ENCODE measurements around the gene BRS3. TPM values are rescaled to one million over a fixed set of nuclear protein-coding genes. Genes with fewer than 3 reads are reported as not detected.

The BRS3 gene
- total RNA-seq, 1 experiment from 2014 or later, result not detected

DNA sequence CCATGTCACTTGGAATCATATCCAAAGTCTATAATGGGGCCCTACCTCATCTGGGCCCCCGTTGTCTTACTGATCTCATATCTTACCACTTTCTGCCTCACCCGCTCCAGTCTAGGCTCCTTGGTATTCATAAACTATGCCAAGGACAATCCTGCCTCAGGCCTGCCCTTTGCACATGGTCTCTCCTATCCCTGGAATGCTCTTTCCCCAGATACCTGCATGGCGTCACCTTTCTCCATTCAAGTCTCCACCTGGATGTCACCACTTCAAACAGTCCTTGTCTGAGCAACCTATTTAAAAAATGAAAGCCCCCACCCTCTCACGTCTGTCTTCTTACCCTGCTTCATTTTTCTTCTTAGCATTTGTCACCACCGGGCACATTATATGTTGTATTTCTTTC is 52.5 kb downstream of the BRS3 start:
- Histone ChIP-seq H3F3A (ENCODE audit: low read length, unreplicated experiment) (no peaks in the 10 kb centered on the region), H2AFZ (ENCODE audit: low read length) (no peak overlapping the region), H3K9me3 (ENCODE audit: low read length) (no peaks in the 10 kb centered on the region), H3K4me3 (ENCODE audit: low read length) (no peak overlapping the region), H3K27me3 (ENCODE audit: low read length) (no peaks in the 10 kb centered on the region), H4K20me1 (ENCODE audit: low read length) (no peaks in the 10 kb centered on the region), H3K79me2 (ENCODE audit: low read length) (no peaks in the 10 kb centered on the region), H3K4me2 (ENCODE audit: low read length) (no peak overlapping the region), H3K9ac (ENCODE audit: low read length) (no peak overlapping the region), H3K4me1 (ENCODE audit: insufficient read depth, low read length) (no peaks in the 10 kb centered on the region), H3K36me3 (ENCODE audit: low read depth, low read length) (no peaks in the 10 kb centered on the region), H3K9me2 (replicated peaks; ENCODE audit: low read length) (no peaks in the 10 kb centered on the region), H3K27ac (ENCODE audit: low read length) (no peak overlapping the region)
- ChIA-PET POLR2A (ENCODE audit: unreplicated experiment) (no interaction called here), CTCF (no interaction called here)
- DNase-seq (no peak), ATAC-seq (no peak)
- BruUV-seq (replicated peaks), result no TSS peak
- intact Hi-C loops (cut with micrococcal nuclease), result no loop called here
- TF ChIP-seq EZH2 (IDR thresholded peaks at IDR 0.05; ENCODE audit: low read length, unreplicated experiment) (no peak), EZH2phosphoT487 (IDR thresholded peaks at IDR 0.05; ENCODE audit: borderline replicate concordance, low read length) (no peak)
- TF ChIP-seq, protein P1, sequence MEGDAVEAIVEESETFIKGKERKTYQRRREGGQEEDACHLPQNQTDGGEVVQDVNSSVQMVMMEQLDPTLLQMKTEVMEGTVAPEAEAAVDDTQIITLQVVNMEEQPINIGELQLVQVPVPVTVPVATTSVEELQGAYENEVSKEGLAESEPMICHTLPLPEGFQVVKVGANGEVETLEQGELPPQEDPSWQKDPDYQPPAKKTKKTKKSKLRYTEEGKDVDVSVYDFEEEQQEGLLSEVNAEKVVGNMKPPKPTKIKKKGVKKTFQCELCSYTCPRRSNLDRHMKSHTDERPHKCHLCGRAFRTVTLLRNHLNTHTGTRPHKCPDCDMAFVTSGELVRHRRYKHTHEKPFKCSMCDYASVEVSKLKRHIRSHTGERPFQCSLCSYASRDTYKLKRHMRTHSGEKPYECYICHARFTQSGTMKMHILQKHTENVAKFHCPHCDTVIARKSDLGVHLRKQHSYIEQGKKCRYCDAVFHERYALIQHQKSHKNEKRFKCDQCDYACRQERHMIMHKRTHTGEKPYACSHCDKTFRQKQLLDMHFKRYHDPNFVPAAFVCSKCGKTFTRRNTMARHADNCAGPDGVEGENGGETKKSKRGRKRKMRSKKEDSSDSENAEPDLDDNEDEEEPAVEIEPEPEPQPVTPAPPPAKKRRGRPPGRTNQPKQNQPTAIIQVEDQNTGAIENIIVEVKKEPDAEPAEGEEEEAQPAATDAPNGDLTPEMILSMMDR (conservative IDR thresholded peaks at IDR 0.05; ENCODE audit: low read depth, low read length), result no peak

DNA sequence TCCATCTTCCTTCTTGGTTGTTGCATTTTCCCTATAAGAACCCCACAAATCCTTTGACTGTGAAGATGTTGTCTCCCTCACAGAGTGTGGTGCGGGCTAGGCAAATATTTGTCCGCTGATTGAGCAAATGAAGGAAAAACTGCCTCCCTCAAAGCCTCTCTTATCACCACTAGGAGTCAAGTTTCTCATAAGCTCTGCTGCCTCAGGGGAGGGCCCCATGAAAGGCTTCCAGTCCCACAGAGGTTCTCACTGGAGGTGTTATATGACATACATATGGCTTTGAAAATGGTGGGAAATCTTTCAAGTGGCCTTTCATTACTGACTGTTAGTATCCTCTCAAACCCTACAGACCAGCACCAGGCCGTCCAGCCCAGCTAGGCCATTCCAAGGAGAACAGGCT is 53.5 kb downstream of the BRS3 start:
- no peak overlapping the region for H3K27ac ChIP-seq (ENCODE audit: low read length)
- no peak for TF ChIP-seq EZH2 (IDR thresholded peaks at IDR 0.05; ENCODE audit: low read length, unreplicated experiment)
- no peak for DNase-seq
- intact Hi-C loops (cut with micrococcal nuclease), result no loop called here
- BruUV-seq (replicated peaks), result no TSS peak
- H4K20me1 ChIP-seq (ENCODE audit: low read length), result no peaks in the 10 kb centered on the region
- ChIA-PET POLR2A (ENCODE audit: unreplicated experiment) (no interaction called here), CTCF (no interaction called here)
- H3K4me2 ChIP-seq (ENCODE audit: low read length), result no peak overlapping the region
- no peaks in the 10 kb centered on the region for H3K36me3 ChIP-seq (ENCODE audit: low read depth, low read length)
- no peak overlapping the region for H3K4me3 ChIP-seq (ENCODE audit: low read length)
- no peaks in the 10 kb centered on the region for H3F3A ChIP-seq (ENCODE audit: low read length, unreplicated experiment)
- H3K79me2 ChIP-seq (ENCODE audit: low read length), result no peaks in the 10 kb centered on the region
- H2AFZ ChIP-seq (ENCODE audit: low read length), result no peak overlapping the region
- H3K9me3 ChIP-seq (ENCODE audit: low read length), result no peaks in the 10 kb centered on the region
- no peak for ATAC-seq
- no peaks in the 10 kb centered on the region for H3K27me3 ChIP-seq (ENCODE audit: low read length)
- no peaks in the 10 kb centered on the region for H3K9me2 ChIP-seq (replicated peaks; ENCODE audit: low read length)
- no peak overlapping the region for H3K9ac ChIP-seq (ENCODE audit: low read length)
- H3K4me1 ChIP-seq (ENCODE audit: insufficient read depth, low read length), result no peaks in the 10 kb centered on the region

DNA sequence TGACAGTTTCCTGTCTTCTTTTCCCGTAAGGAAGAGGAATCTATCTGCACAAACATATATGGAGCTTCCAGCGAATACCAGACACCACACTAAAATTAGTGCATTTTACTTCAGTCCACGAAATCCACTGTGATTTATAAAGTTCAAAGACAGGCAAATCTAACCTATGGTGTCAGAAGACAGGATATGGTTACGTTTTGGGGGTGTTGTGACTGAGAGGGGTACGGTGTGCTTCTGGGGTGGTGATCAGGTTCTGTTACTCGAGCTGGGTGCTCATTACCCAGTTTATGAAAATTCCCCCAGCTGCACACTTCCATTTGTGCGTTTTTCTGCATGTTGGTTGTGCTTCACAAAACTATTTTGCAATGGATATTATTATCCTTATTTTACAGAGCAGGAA is 54.5 kb downstream of the BRS3 start:
- TF ChIP-seq, protein P1 (conservative IDR thresholded peaks at IDR 0.05; ENCODE audit: low read depth, low read length), result no peak
- TF ChIP-seq EZH2phosphoT487 (IDR thresholded peaks at IDR 0.05; ENCODE audit: borderline replicate concordance, low read length) (no peak), EZH2 (IDR thresholded peaks at IDR 0.05; ENCODE audit: low read length, unreplicated experiment) (no peak)
- no peaks in the 10 kb centered on the region for H3K9me2 ChIP-seq (replicated peaks; ENCODE audit: low read length)
- H3K4me2 ChIP-seq (ENCODE audit: low read length), result no peak overlapping the region
- no peaks in the 10 kb centered on the region for H4K20me1 ChIP-seq (ENCODE audit: low read length)
- ATAC-seq (no peak), DNase-seq (no peak)
- BruUV-seq (replicated peaks), result no TSS peak
- H3F3A ChIP-seq (ENCODE audit: low read length, unreplicated experiment), result no peaks in the 10 kb centered on the region
- no peaks in the 10 kb centered on the region for H3K36me3 ChIP-seq (ENCODE audit: low read depth, low read length)
- no peak overlapping the region for H3K9ac ChIP-seq (ENCODE audit: low read length)
- ChIA-PET POLR2A (ENCODE audit: unreplicated experiment) (no interaction called here), CTCF (no interaction called here)
- H3K4me3 ChIP-seq (ENCODE audit: low read length), result no peak overlapping the region
- no peaks in the 10 kb centered on the region for H3K79me2 ChIP-seq (ENCODE audit: low read length)
- no peaks in the 10 kb centered on the region for H3K27me3 ChIP-seq (ENCODE audit: low read length)
- no peak overlapping the region for H3K27ac ChIP-seq (ENCODE audit: low read length)
- no peaks in the 10 kb centered on the region for H3K9me3 ChIP-seq (ENCODE audit: low read length)
- H3K4me1 ChIP-seq (ENCODE audit: insufficient read depth, low read length), result no peaks in the 10 kb centered on the region
- intact Hi-C loops (cut with micrococcal nuclease), result no loop called here
- H2AFZ ChIP-seq (ENCODE audit: low read length), result no peak overlapping the region

Other genes starting within 250 kb of the BRS3 start
- 0.40 and 0.69 TPM in 2 replicates for gene MAP7D3, start 236.5 kb upstream of the BRS3 start, total RNA-seq (2014; rRNA removed)
- gene ADGRG4, start 187.0 kb upstream of the BRS3 start, total RNA-seq (2014; rRNA removed), result not detected in 2 replicates
- 74.7 and 97.9 TPM in 2 replicates for gene HTATSF1, start 9.6 kb downstream of the BRS3 start, total RNA-seq (2014; rRNA removed)
- 4.2 and 5.3 TPM in 2 replicates for gene VGLL1, start 44.3 kb downstream of the BRS3 start, total RNA-seq (2014; rRNA removed)
- gene CD40LG, start 160.2 kb downstream of the BRS3 start, total RNA-seq (2014; rRNA removed), result not detected in 2 replicates

Data from PC-3 (cell line).